Erythroblast (primary cell): ENCODE results near the gene TMEM271.

ENCODE experiments used
- GATA1 ChIP-seq: IDR thresholded peaks from 2 replicates; pipeline ENCODE4 v1.6.1; 2011; ENCODE audit warnings: low read depth, mild to moderate bottlenecking, control low read depth, low read length, moderate library complexity
- POLR2A ChIP-seq: IDR thresholded peaks from 2 replicates; pipeline ENCODE4 v1.6.1; 2011; ENCODE audit warnings: mild to moderate bottlenecking, low read length

- TF ChIP-seq POLR2A (no peak), GATA1 (no peak)
Observed at GRCh38 chr4:581181-581580, 5.1 kb upstream of the TMEM271 start.
